Stimulated activated naive CD8-positive, alpha-beta T cell treated with anti-CD3 and anti-CD28 coated beads, Interleukin-15, Interleukin-2, amounts not matched to agents 100 U/mL and 50 U/mL, for 24 hours (primary cell): Measurements from ENCODE around the gene FREM2.

Source experiments
- ATAC-seq: fragments of 150-1000 bp; cut with Tn5 transposase; one replicate; pipeline ENCODE4 v1.10.0; 2021
- DNase-seq: peaks from one replicate; pipeline ENCODE4 v3.0.0; 2021

FREM2 gene

DNA sequence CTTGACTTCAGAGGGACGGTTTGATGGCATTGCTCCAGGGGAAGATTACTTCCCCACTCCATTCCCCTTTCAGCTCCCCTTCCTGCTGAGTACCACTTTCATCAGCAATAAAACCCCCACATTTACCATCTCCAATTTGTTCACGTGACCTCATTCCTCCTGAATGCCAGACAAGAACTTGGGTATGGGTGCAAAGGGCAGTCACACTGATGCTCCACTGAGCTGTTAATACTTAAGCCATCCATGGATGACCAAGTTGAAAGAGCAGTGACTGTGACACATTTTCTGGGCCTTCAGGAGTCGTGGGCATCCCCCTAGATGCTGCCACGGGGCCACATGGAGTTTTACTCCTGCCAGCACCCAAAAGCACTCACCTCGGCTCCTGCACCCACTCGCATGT is 210.6 kb downstream of the FREM2 start:
- no peak for ATAC-seq

GRCh38 chr13:38898481-38898880 is 211.6 kb downstream of the FREM2 start:
- no peak for ATAC-seq
- DNase-seq: no peak

More for the DNA sequence above, 210.6 kb downstream of the FREM2 start:
- no peak for DNase-seq

- no peak for DNase-seq
- ATAC-seq: no peak
Measured at GRCh38 chr13:38899571-38899970, 212.7 kb downstream of the FREM2 start.

DNA sequence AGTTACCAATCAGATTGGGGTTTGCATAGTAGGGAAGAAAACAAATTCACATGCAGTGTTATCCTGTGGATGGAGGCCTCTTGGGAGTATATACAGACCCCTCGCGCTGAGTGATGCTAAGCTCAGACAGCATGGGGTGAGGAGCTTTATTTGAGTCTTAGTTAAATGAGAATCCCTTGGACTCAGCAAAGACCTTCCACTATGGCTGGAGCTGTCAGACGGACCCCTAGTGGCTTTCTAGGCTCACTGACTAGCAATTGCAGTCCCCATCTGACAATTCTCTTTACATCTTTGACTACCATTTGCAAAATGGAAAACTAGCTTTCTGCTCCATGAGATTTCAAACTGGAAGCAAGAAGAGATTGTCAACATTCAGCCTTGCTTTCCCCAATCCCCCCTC is 213.3 kb downstream of the FREM2 start:
- no peak for ATAC-seq
- no peak for DNase-seq

DNA sequence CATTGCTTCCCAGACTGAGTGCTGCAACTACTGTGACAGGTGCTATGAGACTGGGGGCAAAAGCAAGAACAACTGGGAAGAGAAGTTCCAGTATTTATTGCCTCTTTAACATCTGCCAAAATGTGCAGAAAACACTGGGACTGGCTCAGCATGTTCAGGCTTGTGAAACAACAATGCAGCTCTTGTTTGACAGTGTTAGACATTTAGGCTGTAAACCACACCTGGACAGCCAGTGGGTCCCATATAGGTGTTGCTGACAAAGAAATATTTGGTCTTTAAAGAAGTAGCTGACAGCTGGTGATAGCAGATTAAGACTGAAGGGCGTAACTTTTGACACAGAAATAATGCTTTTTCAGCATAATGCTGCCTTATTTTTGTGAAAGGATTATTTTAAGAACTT is 215.7 kb downstream of the FREM2 start:
- DNase-seq (no peak), ATAC-seq (no peak)

GRCh38 chr13:38905081-38905480 is 218.2 kb downstream of the FREM2 start:
- ATAC-seq (no peak), DNase-seq (no peak)

DNA sequence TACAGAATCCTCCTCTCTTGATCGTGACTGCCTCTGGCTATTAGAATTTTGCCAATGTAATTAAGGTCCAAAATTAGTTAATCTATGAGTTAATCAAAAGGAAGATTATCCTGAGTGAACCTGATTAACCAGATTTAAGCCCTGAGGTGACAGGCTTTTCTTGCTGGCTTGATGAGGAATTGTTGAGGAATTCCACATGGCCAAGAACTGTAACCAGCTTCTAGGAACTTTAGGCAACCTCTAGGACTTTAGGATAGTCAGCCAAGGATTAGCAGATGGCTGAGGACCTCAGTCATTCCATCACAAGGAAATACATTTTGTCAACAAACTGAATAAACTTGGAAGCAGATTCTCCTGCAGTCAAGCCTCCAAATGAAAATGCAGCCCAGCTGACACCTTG is 219.0 kb downstream of the FREM2 start:
- DNase-seq: no peak

DNA sequence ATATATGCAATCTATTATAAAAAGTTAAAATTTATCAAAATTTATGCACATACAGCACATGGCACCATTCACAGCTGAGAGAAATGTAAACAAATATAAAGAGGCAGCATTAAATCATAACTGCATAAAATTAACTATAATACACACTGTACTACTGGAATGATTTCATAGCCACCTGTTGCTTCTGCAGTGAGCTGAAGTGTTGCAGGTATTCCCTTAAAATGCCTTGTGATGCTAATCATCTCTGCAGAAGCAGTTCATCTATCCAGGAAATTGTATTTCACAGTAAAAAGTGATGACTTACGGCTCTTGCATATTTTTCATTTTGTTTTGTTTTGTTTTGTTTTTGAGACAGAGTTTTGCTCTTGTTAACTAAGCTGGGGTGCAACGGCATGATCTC is 221.7 kb downstream of the FREM2 start:
- DNase-seq (no peak), ATAC-seq (no peak)

More for the DNA sequence above, 219.0 kb downstream of the FREM2 start:
- ATAC-seq: no peak

DNA sequence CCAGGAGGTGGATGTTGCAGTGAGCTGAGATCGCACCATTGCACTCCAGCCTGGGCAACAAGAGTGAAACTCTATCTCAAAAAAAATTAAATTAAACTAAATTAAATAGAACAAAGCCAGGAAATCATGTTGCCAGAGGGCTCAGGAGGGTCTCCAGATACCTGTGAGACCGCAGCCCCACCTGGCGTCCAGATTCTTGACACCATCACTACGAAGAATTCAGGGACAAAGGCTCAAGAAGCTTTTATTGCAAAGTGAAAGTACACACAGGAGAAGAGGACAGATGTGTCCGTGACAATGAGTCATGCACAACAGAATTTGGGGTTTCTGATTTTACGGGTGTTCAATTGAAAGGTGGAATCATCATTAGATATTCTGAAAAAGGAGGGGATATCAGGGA is 227.2 kb downstream of the FREM2 start:
- ATAC-seq: no peak

DNA sequence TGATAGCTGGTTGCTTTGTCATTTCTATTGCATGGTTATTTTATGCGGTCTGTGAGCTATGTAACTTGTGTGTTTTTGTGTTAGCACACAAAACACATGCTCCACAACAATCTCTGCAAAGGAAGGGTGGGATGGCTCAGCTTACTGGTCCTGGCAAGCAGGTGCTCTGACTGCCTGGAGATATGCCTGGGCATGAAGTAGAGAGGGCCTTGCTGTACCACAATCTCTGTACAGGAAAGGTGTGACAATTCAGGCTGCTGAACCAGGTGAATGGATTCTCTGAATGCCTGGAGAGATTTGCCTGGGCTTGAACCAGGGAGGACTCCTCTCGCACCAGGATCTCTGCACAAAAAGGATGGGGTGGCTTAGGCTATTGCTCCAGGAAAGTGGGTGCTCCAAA is 234.2 kb downstream of the FREM2 start:
- no peak for ATAC-seq
- no peak for DNase-seq

More for the DNA sequence above, 227.2 kb downstream of the FREM2 start:
- DNase-seq: no peak

DNA sequence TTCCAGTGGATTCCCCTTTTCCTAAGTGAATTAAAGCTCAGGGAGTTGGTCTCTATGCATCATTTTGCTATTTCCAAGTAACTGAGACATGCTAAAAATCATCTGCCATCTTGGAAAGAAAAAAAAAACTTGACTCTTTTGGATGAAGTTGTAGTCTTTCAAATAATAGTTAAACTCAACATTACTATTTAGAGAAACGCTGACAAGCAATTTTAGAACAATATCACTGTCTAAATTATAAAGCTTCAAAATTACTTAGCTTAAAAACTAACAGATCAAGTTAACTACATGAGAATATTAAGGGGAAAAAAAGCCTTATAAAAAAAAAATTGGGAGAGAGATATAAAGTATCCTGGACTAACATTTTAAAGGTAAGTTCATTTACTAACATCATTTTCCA is 235.3 kb downstream of the FREM2 start:
- ATAC-seq (no peak), DNase-seq (no peak)

DNA sequence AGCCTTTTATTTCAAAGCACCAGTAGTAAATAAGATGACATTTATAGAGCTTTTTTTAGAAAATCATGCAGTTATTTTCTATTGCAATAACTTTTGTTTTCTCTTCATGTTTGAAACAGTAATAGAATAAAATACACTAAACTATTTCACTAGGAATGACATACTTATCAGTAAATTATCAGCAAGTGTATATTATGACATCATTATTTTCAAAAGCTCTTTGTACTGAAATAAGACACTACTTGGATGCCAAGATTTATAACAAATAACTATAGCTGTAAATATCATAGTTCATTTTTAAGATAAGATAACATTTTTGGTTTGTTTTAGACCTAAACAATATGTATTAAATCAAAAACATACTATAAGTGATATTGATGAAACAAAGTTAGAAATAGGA is 246.9 kb downstream of the FREM2 start:
- DNase-seq: no peak
- ATAC-seq: no peak
